ENCODE results near the gene CYP19A1.

The CYP19A1 gene

DNA sequence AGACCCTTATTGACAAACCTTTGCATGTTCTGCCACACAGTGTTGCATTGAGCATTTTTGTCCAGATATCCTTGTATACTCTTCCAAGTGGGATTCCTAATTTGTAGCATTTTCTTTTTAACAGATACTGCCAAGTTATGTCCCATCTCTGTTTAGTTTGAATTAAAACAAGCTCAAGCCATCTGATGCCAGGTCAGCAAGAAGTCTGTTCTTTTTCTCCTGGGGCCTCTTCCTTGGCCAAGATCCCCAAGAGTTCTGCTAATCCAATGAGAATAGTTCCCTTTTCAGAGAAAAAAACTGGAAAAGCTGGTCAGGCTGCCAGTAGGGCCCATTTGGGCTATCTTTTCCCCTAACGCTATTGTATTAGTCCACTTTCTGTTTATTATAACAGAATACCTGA lies 32.9 kb upstream of the CYP19A1 start:
- TF ChIP-seq, protein P1, sequence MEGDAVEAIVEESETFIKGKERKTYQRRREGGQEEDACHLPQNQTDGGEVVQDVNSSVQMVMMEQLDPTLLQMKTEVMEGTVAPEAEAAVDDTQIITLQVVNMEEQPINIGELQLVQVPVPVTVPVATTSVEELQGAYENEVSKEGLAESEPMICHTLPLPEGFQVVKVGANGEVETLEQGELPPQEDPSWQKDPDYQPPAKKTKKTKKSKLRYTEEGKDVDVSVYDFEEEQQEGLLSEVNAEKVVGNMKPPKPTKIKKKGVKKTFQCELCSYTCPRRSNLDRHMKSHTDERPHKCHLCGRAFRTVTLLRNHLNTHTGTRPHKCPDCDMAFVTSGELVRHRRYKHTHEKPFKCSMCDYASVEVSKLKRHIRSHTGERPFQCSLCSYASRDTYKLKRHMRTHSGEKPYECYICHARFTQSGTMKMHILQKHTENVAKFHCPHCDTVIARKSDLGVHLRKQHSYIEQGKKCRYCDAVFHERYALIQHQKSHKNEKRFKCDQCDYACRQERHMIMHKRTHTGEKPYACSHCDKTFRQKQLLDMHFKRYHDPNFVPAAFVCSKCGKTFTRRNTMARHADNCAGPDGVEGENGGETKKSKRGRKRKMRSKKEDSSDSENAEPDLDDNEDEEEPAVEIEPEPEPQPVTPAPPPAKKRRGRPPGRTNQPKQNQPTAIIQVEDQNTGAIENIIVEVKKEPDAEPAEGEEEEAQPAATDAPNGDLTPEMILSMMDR (IDR thresholded peaks at IDR 0.05; ENCODE audit: insufficient read depth, low read length): no peak
- TF ChIP-seq GABPA (IDR thresholded peaks at IDR 0.05; ENCODE audit: low read depth) (no peak), POLR2AphosphoS5 (IDR thresholded peaks at IDR 0.05; ENCODE audit: low read depth) (no peak), SPI1 (IDR thresholded peaks at IDR 0.05; ENCODE audit: borderline replicate concordance, low read depth) (no peak)
- TF ChIP-seq, protein P2, sequence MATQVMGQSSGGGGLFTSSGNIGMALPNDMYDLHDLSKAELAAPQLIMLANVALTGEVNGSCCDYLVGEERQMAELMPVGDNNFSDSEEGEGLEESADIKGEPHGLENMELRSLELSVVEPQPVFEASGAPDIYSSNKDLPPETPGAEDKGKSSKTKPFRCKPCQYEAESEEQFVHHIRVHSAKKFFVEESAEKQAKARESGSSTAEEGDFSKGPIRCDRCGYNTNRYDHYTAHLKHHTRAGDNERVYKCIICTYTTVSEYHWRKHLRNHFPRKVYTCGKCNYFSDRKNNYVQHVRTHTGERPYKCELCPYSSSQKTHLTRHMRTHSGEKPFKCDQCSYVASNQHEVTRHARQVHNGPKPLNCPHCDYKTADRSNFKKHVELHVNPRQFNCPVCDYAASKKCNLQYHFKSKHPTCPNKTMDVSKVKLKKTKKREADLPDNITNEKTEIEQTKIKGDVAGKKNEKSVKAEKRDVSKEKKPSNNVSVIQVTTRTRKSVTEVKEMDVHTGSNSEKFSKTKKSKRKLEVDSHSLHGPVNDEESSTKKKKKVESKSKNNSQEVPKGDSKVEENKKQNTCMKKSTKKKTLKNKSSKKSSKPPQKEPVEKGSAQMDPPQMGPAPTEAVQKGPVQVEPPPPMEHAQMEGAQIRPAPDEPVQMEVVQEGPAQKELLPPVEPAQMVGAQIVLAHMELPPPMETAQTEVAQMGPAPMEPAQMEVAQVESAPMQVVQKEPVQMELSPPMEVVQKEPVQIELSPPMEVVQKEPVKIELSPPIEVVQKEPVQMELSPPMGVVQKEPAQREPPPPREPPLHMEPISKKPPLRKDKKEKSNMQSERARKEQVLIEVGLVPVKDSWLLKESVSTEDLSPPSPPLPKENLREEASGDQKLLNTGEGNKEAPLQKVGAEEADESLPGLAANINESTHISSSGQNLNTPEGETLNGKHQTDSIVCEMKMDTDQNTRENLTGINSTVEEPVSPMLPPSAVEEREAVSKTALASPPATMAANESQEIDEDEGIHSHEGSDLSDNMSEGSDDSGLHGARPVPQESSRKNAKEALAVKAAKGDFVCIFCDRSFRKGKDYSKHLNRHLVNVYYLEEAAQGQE (IDR thresholded peaks at IDR 0.05; ENCODE audit: insufficient replicate concordance, low read depth): no peak
- Histone ChIP-seq H3K27ac (replicated peaks) (no peak overlapping the region), H3K27me3 (ENCODE audit: insufficient read depth, poor library complexity, severe bottlenecking) (no peaks in the 10 kb centered on the region), H3K4me3 (replicated peaks; ENCODE audit: insufficient read depth, low read length) (no peak overlapping the region)
- no peak for DNase-seq (ENCODE audit: low read depth in 1 of 2, low spot score in 1 of 2)

- Histone ChIP-seq H3K27ac (replicated peaks) (no peak overlapping the region), H3K27me3 (ENCODE audit: insufficient read depth, poor library complexity, severe bottlenecking) (no peaks in the 10 kb centered on the region), H3K4me3 (replicated peaks; ENCODE audit: insufficient read depth, low read length) (no peak overlapping the region)
- DNase-seq (ENCODE audit: low read depth in 1 of 2, low spot score in 1 of 2): no peak
- TF ChIP-seq GABPA (IDR thresholded peaks at IDR 0.05; ENCODE audit: low read depth): no peak
- TF ChIP-seq, protein P2 (IDR thresholded peaks at IDR 0.05; ENCODE audit: insufficient replicate concordance, low read depth): no peak
- TF ChIP-seq POLR2AphosphoS5 (IDR thresholded peaks at IDR 0.05; ENCODE audit: low read depth): no peak
- TF ChIP-seq, protein P1 (IDR thresholded peaks at IDR 0.05; ENCODE audit: insufficient read depth, low read length): no peak
- TF ChIP-seq SPI1 (IDR thresholded peaks at IDR 0.05; ENCODE audit: borderline replicate concordance, low read depth): no peak
Observed at GRCh38 chr15:51369451-51369761, 31.0 kb upstream of the CYP19A1 start.

- no peaks in the 10 kb centered on the region for H3K27me3 ChIP-seq (ENCODE audit: insufficient read depth, poor library complexity, severe bottlenecking)
- DNase-seq (ENCODE audit: low read depth in 1 of 2, low spot score in 1 of 2): no peak
- no peak overlapping the region for H3K4me3 ChIP-seq (replicated peaks; ENCODE audit: insufficient read depth, low read length)
- TF ChIP-seq, protein P2 (IDR thresholded peaks at IDR 0.05; ENCODE audit: insufficient replicate concordance, low read depth): no peak
- TF ChIP-seq POLR2AphosphoS5 (IDR thresholded peaks at IDR 0.05; ENCODE audit: low read depth) (no peak), SPI1 (IDR thresholded peaks at IDR 0.05; ENCODE audit: borderline replicate concordance, low read depth) (no peak), GABPA (IDR thresholded peaks at IDR 0.05; ENCODE audit: low read depth) (no peak)
- TF ChIP-seq, protein P1 (IDR thresholded peaks at IDR 0.05; ENCODE audit: insufficient read depth, low read length): no peak
- no peak overlapping the region for H3K27ac ChIP-seq (replicated peaks)
Observed at GRCh38 chr15:51368751-51369450, 30.5 kb upstream of the CYP19A1 start.

All from HL-60 (cell line).